GM23338 (cell line): Measurements from ENCODE around the gene TBX6.
A peak's percentile ranks its signal among the peaks of the same experiment; 100 is the strongest.

Experiments used
- CTCF ChIP-seq, 2 experiments: fragments of 200-600 bp in 1 of 2; sonication (generic) in 1 of 2; conservative IDR thresholded peaks; 2 replicates each; pipeline versions ENCODE4 v1.5.1 to v1.6.1; 2016 to 2017; ENCODE audit warnings: antibody characterized with exemption in 2 of 2, low read depth in 2 of 2, mild to moderate bottlenecking in 2 of 2, moderate library complexity in 1 of 2
- EZH2 ChIP-seq: fragments of 200-600 bp; sonication (generic); IDR thresholded peaks from one replicate; pipeline ENCODE4 v1.8.0; 2017; ENCODE audit warnings: antibody characterized with exemption, mild to moderate bottlenecking, low read depth; ENCODE audit not compliant: unreplicated experiment
- EZH2phosphoT487 ChIP-seq: fragments of 200-600 bp; sonication (generic); IDR thresholded peaks from one replicate; pipeline ENCODE4 v1.8.1; 2018; ENCODE audit warnings: antibody characterized with exemption; ENCODE audit not compliant: unreplicated experiment
- NANOG ChIP-seq: IDR thresholded peaks from 2 replicates; pipeline ENCODE4 v1.6.1; 2016; ENCODE audit warnings: antibody characterized with exemption, borderline replicate concordance
- POLR2AphosphoS5 ChIP-seq: IDR thresholded peaks from 2 replicates; pipeline ENCODE4 v1.6.1; 2016; ENCODE audit warnings: antibody characterized with exemption, low read depth
- REST ChIP-seq: IDR thresholded peaks from one replicate; pipeline ENCODE4 v1.6.1; 2018; ENCODE audit warnings: antibody characterized with exemption; ENCODE audit not compliant: unreplicated experiment
- STAT1 ChIP-seq: IDR thresholded peaks from one replicate; pipeline ENCODE4 v1.6.1; 2016; ENCODE audit warnings: antibody characterized with exemption; ENCODE audit not compliant: unreplicated experiment
- ZNF462 ChIP-seq: fragments of 250-450 bp; sonication (Bioruptor Pico); IDR thresholded peaks from 2 replicates; pipeline ENCODE4 v1.5.0; 2020; ENCODE audit warnings: mild to moderate bottlenecking, moderate library complexity

- TF ChIP-seq CTCF (conservative IDR thresholded peaks at IDR 0.05; ENCODE audit: low read depth in 2 of 2) (peak; percentile 46), EZH2phosphoT487 (no peak), REST (no peak), EZH2 (no peak), NANOG (no peak), ZNF462 (no peak), STAT1 (no peak), POLR2AphosphoS5 (no peak)
Measured at GRCh38 chr16:30068750-30069610, 22.7 kb downstream of the TBX6 start.
